Liver (tissue), 9 donors: ENCODE results near the gene IRX3. TPM values are rescaled to one million over a fixed set of nuclear protein-coding genes. Genes with fewer than 3 reads are reported as not detected.

Experiments
- DNase-seq: peaks from one replicate; pipeline ENCODE4 v3.0.0-alpha.2; 2017; ENCODE audit warnings: low spot score
- H3K27ac ChIP-seq, 2 donors: one replicate each; pipeline ENCODE4 v1.7.0; 2013; ENCODE audit warnings: inconsistent platforms in 2 of 2, low read length in 2 of 2, control low read depth in 1 of 2, low read depth in 1 of 2, mild to moderate bottlenecking in 1 of 2
- H3K27me3 ChIP-seq, 4 donors: one replicate each; pipeline versions ENCODE4 v1.6.1 to v1.7.0; 2013; ENCODE audit warnings: low read length in 3 of 4, inconsistent platforms in 1 of 4, mild to moderate bottlenecking in 1 of 4, moderate library complexity in 1 of 4; ENCODE audit not compliant: control insufficient read depth in 4 of 4, insufficient read depth in 4 of 4
- H3K36me3 ChIP-seq, 4 donors: one replicate each; pipeline versions ENCODE4 v1.6.1 to v1.7.0; 2013; ENCODE audit warnings: low read length in 3 of 4, mild to moderate bottlenecking in 3 of 4, low read depth in 1 of 4, moderate library complexity in 1 of 4; ENCODE audit not compliant: control insufficient read depth in 4 of 4, insufficient read depth in 3 of 4
- H3K4me1 ChIP-seq, 4 donors: one replicate each; pipeline versions ENCODE4 v1.6.1 to v1.7.0; 2013; ENCODE audit warnings: low read length in 3 of 4, mild to moderate bottlenecking in 3 of 4, moderate library complexity in 1 of 4; ENCODE audit not compliant: control insufficient read depth in 4 of 4, insufficient read depth in 4 of 4
- H3K4me3 ChIP-seq, 3 donors: one replicate each; pipeline versions ENCODE4 v1.6.1 to v1.7.0; 2013; ENCODE audit warnings: low read length in 3 of 3, control low read depth in 1 of 3, low read depth in 1 of 3, mild to moderate bottlenecking in 1 of 3
- H3K9ac ChIP-seq, 2 donors: one replicate each; pipeline ENCODE4 v1.7.0; 2013; ENCODE audit warnings: low read length in 2 of 2, mild to moderate bottlenecking in 2 of 2, moderate library complexity in 2 of 2, control low read depth in 1 of 2, low read depth in 1 of 2
- H3K9me3 ChIP-seq, 4 donors: one replicate each; pipeline versions ENCODE4 v1.6.1 to v1.7.0; 2013; ENCODE audit warnings: low read length in 3 of 4; ENCODE audit not compliant: control insufficient read depth in 4 of 4
- ATF3 ChIP-seq: IDR thresholded peaks from 2 replicates; pipeline ENCODE4 v1.6.1; 2016; ENCODE audit warnings: antibody characterized with exemption
- EGR1 ChIP-seq, 2 donors: IDR thresholded peaks; 2 replicates each; pipeline ENCODE4 v1.6.1; 2016 to 2018; ENCODE audit warnings: antibody characterized with exemption in 2 of 2, low read depth in 2 of 2
- FOXA2 ChIP-seq: IDR thresholded peaks from 2 replicates; pipeline ENCODE4 v1.6.1; 2016; ENCODE audit warnings: antibody characterized with exemption
- MAX ChIP-seq: IDR thresholded peaks from 2 replicates; pipeline ENCODE4 v1.6.1; 2016; ENCODE audit warnings: antibody characterized with exemption
- NR2F2 ChIP-seq: IDR thresholded peaks from 2 replicates; pipeline ENCODE4 v1.6.1; 2016; ENCODE audit warnings: antibody characterized with exemption
- RAD21 ChIP-seq, 2 donors: IDR thresholded peaks; 2 replicates each; pipeline ENCODE4 v1.6.1; 2016; ENCODE audit warnings: antibody characterized with exemption in 2 of 2, mild to moderate bottlenecking in 2 of 2
- REST ChIP-seq: IDR thresholded peaks from 2 replicates; pipeline ENCODE4 v1.6.1; 2016; ENCODE audit warnings: antibody characterized with exemption, mild to moderate bottlenecking
- RXRA ChIP-seq, 2 donors: IDR thresholded peaks; 2 replicates each; pipeline ENCODE4 v1.6.1; 2017 to 2018; ENCODE audit warnings: antibody characterized with exemption in 2 of 2, mild to moderate bottlenecking in 1 of 2
- SP1 ChIP-seq: IDR thresholded peaks from 2 replicates; pipeline ENCODE4 v1.6.1; 2018; ENCODE audit warnings: antibody characterized with exemption, mild to moderate bottlenecking
- YY1 ChIP-seq: IDR thresholded peaks from 2 replicates; pipeline ENCODE4 v1.6.1; 2016; ENCODE audit warnings: antibody characterized with exemption, mild to moderate bottlenecking
- ZBTB33 ChIP-seq: IDR thresholded peaks from 2 replicates; pipeline ENCODE4 v1.6.1; 2016; ENCODE audit warnings: antibody characterized with exemption
- WGBS: extraction: QIAGEN DNeasy Blood & Tissue Kit; methylation state at CpG from one replicate; pipeline ENCODE4 v1.1.7; 2013; 5-methylcytosine and 5-hydroxymethylcytosine counted together
- polyA plus RNA-seq, 2 donors: library from polyadenylated mRNA; stranded (reverse) in 1 of 2; unstranded in 1 of 2; fragments of 200-250 nt in 1 of 2; fragments of >200 nt in 1 of 2; fragmentation: Nextera tagmentation in 1 of 2; extraction: Ambion mirVana in 1 of 2; gene quantifications; one replicate each; pipeline versions ENCODE4 v1.2.1 to v1.2.3, GENCODE V29; 2013 to 2015
- total RNA-seq, 2 donors: library from RNA; depleted of rRNA; stranded (reverse); fragments of >200 nt; gene quantifications; one replicate each; pipeline ENCODE4 v1.2.3, GENCODE V29; 2014
- donor health status: healthy.
- donor health status: healthy.
- donor health status: healthy.
- donor health status: healthy.
- donor health status: healthy.

The IRX3 gene
- total and polyA plus RNA-seq, 4 donors: 0.53 to 0.59 TPM; not detected in 2

- Histone ChIP-seq H3K4me3 (no peak overlapping the region), H3K9ac (no peak overlapping the region), H3K27me3 (peaks cover 4 to 26% (median 9%) of the 10 kb centered on the region in 4 donors), H3K9me3 (peaks cover 0 to 3% (median 0%) of the 10 kb centered on the region in 4 donors), H3K27ac (no peak overlapping the region), H3K36me3 (no peaks in the 10 kb centered on the region), H3K4me1 (peaks cover 15 to 41% (median 24%) of the 10 kb centered on the region in 4 donors)
- WGBS: 8% methylated on average over 62 of the region's 62 CpGs
- DNase-seq: no peak
- TF ChIP-seq FOXA2 (no peak), RAD21 (IDR thresholded peaks at IDR 0.05) (no peak), EGR1 (IDR thresholded peaks at IDR 0.05; ENCODE audit: low read depth in 2 of 2) (no peak)
Measured at GRCh38 chr16:54289945-54290832, 3.6 kb upstream of the IRX3 start.

- no peak overlapping the region for H3K27ac ChIP-seq
- DNase-seq: no peak
- H3K9ac ChIP-seq: no peak overlapping the region
- TF ChIP-seq RXRA (IDR thresholded peaks at IDR 0.05): no peak
- no peak for TF ChIP-seq EGR1 (IDR thresholded peaks at IDR 0.05; ENCODE audit: low read depth in 2 of 2)
- no peak for TF ChIP-seq MAX
- TF ChIP-seq FOXA2: no peak
- no peak for TF ChIP-seq ZBTB33
- no peak for TF ChIP-seq ATF3
- no peak for TF ChIP-seq NR2F2
- no peak for TF ChIP-seq REST
- no peak for TF ChIP-seq YY1
- no peak for TF ChIP-seq SP1
- H3K9me3 ChIP-seq: peaks cover 0 to 3% (median 0%) of the 10 kb centered on the region in 4 donors
- 8% methylated on average over 57 of the region's 57 CpGs for WGBS
- peaks cover 4 to 26% (median 9%) of the 10 kb centered on the region in 4 donors for H3K27me3 ChIP-seq
- H3K36me3 ChIP-seq: no peaks in the 10 kb centered on the region
- no peak overlapping the region for H3K4me3 ChIP-seq
- H3K4me1 ChIP-seq: peaks cover 18 to 48% (median 29%) of the 10 kb centered on the region in 4 donors
Measured at GRCh38 chr16:54289242-54289944, 2.8 kb upstream of the IRX3 start.
